Lung microvascular endothelial cell (primary cell): ENCODE results near the gene CD48. TPM values are rescaled to one million over a fixed set of nuclear protein-coding genes. Genes with fewer than 3 reads are reported as not detected.
"Not testable (repeated sequence)": the region's sequence is repeated elsewhere in the genome, so short reads cannot be mapped to it uniquely, and the experiment has no call there.

Experiments
- DNase-seq, 2 donors: peaks; one replicate each; pipeline versions ENCODE4 v3.0.0 to v3.0.0-alpha.2; 2010; ENCODE audit warnings: low read depth in 2 of 2
- total RNA-seq: library from RNA; depleted of rRNA; stranded (reverse); fragments of >200 nt; gene quantifications from 2 replicates; pipeline ENCODE4 v1.2.1, GENCODE V29; 2014

The CD48 gene
- total RNA-seq, 1 donor from 2014 or later: not detected

GRCh38 chr1:160713161-160713560 lies 1.5 kb upstream of the CD48 start:
- DNase-seq: no peak

- DNase-seq: not testable (repeated sequence)
These were observed 981 bp upstream of the CD48 start for GRCh38 chr1:160712525-160713080.

GRCh38 chr1:160711276-160711601 lies 383 bp downstream of the CD48 start:
- no peak for DNase-seq

- no peak for DNase-seq
These were observed 937 bp downstream of the CD48 start for GRCh38 chr1:160710517-160711252.

- no peak for DNase-seq
These were observed 1.9 kb downstream of the CD48 start for GRCh38 chr1:160709715-160710114.

- DNase-seq: no peak
These were observed 2.8 kb downstream of the CD48 start for GRCh38 chr1:160708801-160709200.

GRCh38 chr1:160708118-160708517 lies 3.5 kb downstream of the CD48 start:
- DNase-seq: no peak

- no peak for DNase-seq
These were observed 4.2 kb downstream of the CD48 start for GRCh38 chr1:160707236-160708064.

GRCh38 chr1:160706526-160707235 lies 4.9 kb downstream of the CD48 start:
- no peak for DNase-seq

GRCh38 chr1:160705742-160706141 lies 5.9 kb downstream of the CD48 start:
- DNase-seq: no peak

- not testable (repeated sequence) for DNase-seq
These were observed 6.4 kb downstream of the CD48 start for GRCh38 chr1:160705212-160705621.

- DNase-seq: no peak
These were observed 7.4 kb downstream of the CD48 start for GRCh38 chr1:160704250-160704649.

- DNase-seq: no peak
These were observed 9.5 kb downstream of the CD48 start for GRCh38 chr1:160702100-160702499.

GRCh38 chr1:160692390-160692789 lies 19.2 kb downstream of the CD48 start:
- peak in 1 of 2 donors; percentile 8 for DNase-seq

- no peak for DNase-seq
These were observed 26.4 kb downstream of the CD48 start for GRCh38 chr1:160685266-160685665.

- no peak for DNase-seq
These were observed 28.4 kb downstream of the CD48 start for GRCh38 chr1:160682983-160683865.

- DNase-seq: no peak
These were observed 29.8 kb downstream of the CD48 start for GRCh38 chr1:160681891-160682140.

GRCh38 chr1:160681066-160681890 lies 30.3 kb downstream of the CD48 start:
- DNase-seq: peak; percentile 33 to 46

GRCh38 chr1:160680399-160680798 lies 31.2 kb downstream of the CD48 start:
- no peak for DNase-seq

- no peak for DNase-seq
These were observed 31.7 kb downstream of the CD48 start for GRCh38 chr1:160679893-160680292.
